ENCODE data around the gene HELT. TPM values are rescaled to one million over a fixed set of nuclear protein-coding genes. Genes with fewer than 3 reads are reported as not detected.

HELT gene
- total RNA-seq, 4 donors from 2014 or later = not detected

- TF ChIP-seq POLR2AphosphoS5 (IDR thresholded peaks at IDR 0.05) (no peak), CTCF (IDR thresholded peaks at IDR 0.05) (no peak), POLR2A (IDR thresholded peaks at IDR 0.05) (no peak)
- 82 to 94% methylated on average over 6 of the region's 6 CpGs for WGBS, 2 donors (ENCODE audit: low coverage in 1 of 2)
- DNase-seq = no peak
- H3K36me3 ChIP-seq = no peaks in the 10 kb centered on the region
- in situ Hi-C loops (cut with MboI; ENCODE audit: low pct_ligation_motif_present in 1 of 4, low pct_unique_long_range_greater_than_20kb in 1 of 4, low sequenced_read_pairs in 3 of 4) (loop anchor here in 2 of 4 donors (10.0 kb wide), 1 partner anchor 99 kb away; no protein-coding TSS in a partner anchor), intact Hi-C loops (cut with DNase I; ENCODE audit: low total_unique reads) (no loop called here)
- H3K4me3 ChIP-seq = no peak overlapping the region
- H3K4me1 ChIP-seq = peaks cover 0 to 7% (median 1%) of the 10 kb centered on the region in 4 donors
- no peaks in the 10 kb centered on the region for H3K9me3 ChIP-seq
- H3K27ac ChIP-seq = no peak overlapping the region
- peaks cover 13% of the 10 kb centered on the region for H3K27me3 ChIP-seq
Observed at GRCh38 chr4:185036019-185036418, 17.7 kb downstream of the HELT start.

GRCh38 chr4:185036842-185037241 lies 18.6 kb downstream of the HELT start:
- peaks cover 0 to 7% (median 1%) of the 10 kb centered on the region in 4 donors for H3K4me1 ChIP-seq
- in situ Hi-C loops (cut with MboI; ENCODE audit: low pct_ligation_motif_present in 1 of 4, low pct_unique_long_range_greater_than_20kb in 1 of 4, low sequenced_read_pairs in 3 of 4) = loop anchor here in 2 of 4 donors (10.0 kb wide), 1 partner anchor 98 kb away; no protein-coding TSS in a partner anchor
- no peak overlapping the region for H3K4me3 ChIP-seq
- no peak for TF ChIP-seq POLR2AphosphoS5 (IDR thresholded peaks at IDR 0.05)
- TF ChIP-seq POLR2A (IDR thresholded peaks at IDR 0.05) = no peak
- TF ChIP-seq EP300 (IDR thresholded peaks at IDR 0.05; ENCODE audit: low read depth) = no peak
- TF ChIP-seq CTCF (IDR thresholded peaks at IDR 0.05) = no peak
- H3K27me3 ChIP-seq = peaks cover 9% of the 10 kb centered on the region
- intact Hi-C loops (cut with DNase I; ENCODE audit: low total_unique reads) = no loop called here
- no peaks in the 10 kb centered on the region for H3K36me3 ChIP-seq
- no peaks in the 10 kb centered on the region for H3K9me3 ChIP-seq
- H3K27ac ChIP-seq = no peak overlapping the region
- WGBS, 2 donors (ENCODE audit: low coverage in 1 of 2) = 84 to 85% methylated on average over 6 of the region's 6 CpGs
- no peak for DNase-seq

- intact Hi-C loops (cut with DNase I; ENCODE audit: low total_unique reads) = loop anchor here (5.0 kb wide), 1 partner anchor 98 kb away; no protein-coding TSS in a partner anchor
Observed at GRCh38 chr4:185039508-185040273, 21.4 kb downstream of the HELT start.

More at GRCh38 chr4:185039508-185040273, 21.4 kb downstream of the HELT start:
- H3K9me3 ChIP-seq = no peaks in the 10 kb centered on the region
- peak; percentile 33 for DNase-seq
- H3K4me1 ChIP-seq = peaks cover 0 to 7% (median 1%) of the 10 kb centered on the region in 4 donors
- no peak overlapping the region for H3K4me3 ChIP-seq
- 13 to 23% methylated on average over 15 of the region's 15 CpGs for WGBS, 2 donors (ENCODE audit: low coverage in 1 of 2)
- in situ Hi-C loops (cut with MboI; ENCODE audit: low pct_ligation_motif_present in 1 of 4, low pct_unique_long_range_greater_than_20kb in 1 of 4, low sequenced_read_pairs in 3 of 4) = loop anchor here in 3 of 4 donors (5.0 to 10.0 kb wide), 2 partner anchors 93 to 95 kb away; no protein-coding TSS in a partner anchor
- TF ChIP-seq POLR2AphosphoS5 (IDR thresholded peaks at IDR 0.05) (no peak), POLR2A (IDR thresholded peaks at IDR 0.05) (no peak), EP300 (IDR thresholded peaks at IDR 0.05; ENCODE audit: low read depth) (no peak), CTCF (IDR thresholded peaks at IDR 0.05) (peak; percentile 73 to 82 (median 78))
- H3K27ac ChIP-seq = no peak overlapping the region
- H3K36me3 ChIP-seq = no peaks in the 10 kb centered on the region
- H3K27me3 ChIP-seq = no peaks in the 10 kb centered on the region
